C4-2B (cell line): ENCODE measurements around the gene ADCY2.

Experiments used
- CTCF ChIP-seq: fragments of 450-650 bp; conservative IDR thresholded peaks from 2 replicates; pipeline ENCODE4 v1.5.1; 2017; ENCODE audit warnings: mild to moderate bottlenecking
- ZFX ChIP-seq: fragments of 450-650 bp; IDR thresholded peaks from 2 replicates; pipeline ENCODE4 v1.6.1; 2017

GRCh38 chr5:7363067-7363677, 32.8 kb upstream of the ADCY2 start:
- TF ChIP-seq CTCF (no peak), ZFX (no peak)
